8988T (cell line): ENCODE data around the gene UGGT1.
A peak's percentile ranks its signal among the peaks of the same experiment; 100 is the strongest.

Experiments used
- DNase-seq: peaks from one replicate; pipeline ENCODE4 v3.0.0; 2011

The UGGT1 gene

DNA sequence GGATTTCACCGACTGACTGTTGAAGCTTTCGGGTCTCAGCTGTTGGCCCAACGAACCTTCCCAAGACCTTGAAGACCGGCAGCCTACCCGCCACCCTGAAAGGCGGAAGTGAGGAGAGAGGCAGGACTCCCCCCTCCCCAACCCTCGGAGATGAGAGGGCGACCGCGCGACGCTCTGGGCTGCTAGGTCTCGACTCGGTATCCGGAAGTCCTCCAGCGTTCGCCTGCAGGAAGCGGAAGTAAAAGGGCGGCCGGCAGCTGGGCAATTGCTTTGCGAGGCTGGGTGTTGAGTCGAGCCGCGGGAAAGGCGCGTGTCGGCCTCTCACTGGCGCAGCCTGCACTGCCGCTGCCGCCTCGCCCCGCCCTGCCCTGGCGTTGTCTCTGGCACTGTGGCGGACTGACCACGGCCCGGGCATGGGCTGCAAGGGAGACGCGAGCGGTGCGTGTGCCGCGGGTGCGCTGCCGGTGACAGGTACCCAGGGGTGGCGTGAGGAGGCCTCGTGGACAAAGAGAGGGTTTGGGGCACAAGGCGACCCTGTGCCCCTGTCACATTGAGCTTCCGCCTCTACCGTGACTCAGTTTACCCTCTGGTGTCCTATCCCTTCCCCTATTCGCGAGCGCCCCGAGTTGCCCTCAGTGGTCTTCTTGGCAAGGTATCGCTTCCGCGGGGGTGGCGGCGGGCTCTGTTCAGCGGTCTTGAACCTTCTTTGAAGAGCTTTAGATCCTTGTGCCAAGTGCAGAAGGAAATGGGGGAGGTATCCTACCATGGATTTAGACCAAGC, at the start of gene UGGT1:
TSS of gene UGGT1 (plus strand) at position 256 of the 781 bp plus-strand sequence. CDS start at position 414, 158 bp downstream.
- DNase-seq, result peak; percentile 68

DNA sequence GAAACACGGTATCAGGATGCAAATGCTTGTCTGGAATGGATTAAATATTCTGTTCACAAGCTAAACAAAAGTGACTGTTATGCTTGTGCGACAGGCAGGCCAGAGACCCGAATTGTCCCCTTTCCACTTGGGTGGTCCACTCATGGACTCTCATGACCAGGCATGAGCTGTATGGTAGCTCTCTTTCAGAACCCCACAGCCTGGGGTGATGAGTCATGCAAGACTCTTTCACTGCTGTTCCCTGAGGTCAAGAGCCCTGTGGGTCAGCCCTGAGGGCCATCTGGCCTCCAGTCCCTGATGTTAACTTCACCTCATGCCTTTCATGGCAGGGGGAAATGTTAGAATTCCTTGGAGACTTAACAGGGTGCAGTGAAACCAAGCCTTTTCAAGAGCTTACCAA, 49.4 kb upstream of the UGGT1 start:
- no peak for DNase-seq

- DNase-seq, result no peak
These were observed 48.0 kb upstream of the UGGT1 start for GRCh38 chr2:128043041-128043440.

DNA sequence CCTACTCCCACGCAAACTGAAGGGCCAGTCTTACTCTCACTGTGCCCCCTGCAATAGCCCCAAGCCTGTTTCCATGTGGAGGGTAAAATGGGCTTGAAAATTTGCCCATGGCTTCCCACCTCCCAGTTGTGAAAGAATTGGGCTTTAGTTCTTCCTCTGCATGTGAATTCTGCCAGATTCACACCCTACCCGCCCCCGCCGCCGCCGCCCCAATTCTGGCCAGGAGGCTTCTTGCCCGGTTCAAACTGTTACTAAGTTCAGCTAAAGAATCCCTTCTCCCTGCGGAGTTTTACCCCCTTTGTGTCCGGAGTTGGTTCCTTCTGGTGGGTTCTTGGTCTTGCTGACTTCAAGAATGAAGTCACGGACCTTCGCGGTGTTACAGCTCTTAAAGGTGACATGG, 37.7 kb upstream of the UGGT1 start:
- no peak for DNase-seq

DNA sequence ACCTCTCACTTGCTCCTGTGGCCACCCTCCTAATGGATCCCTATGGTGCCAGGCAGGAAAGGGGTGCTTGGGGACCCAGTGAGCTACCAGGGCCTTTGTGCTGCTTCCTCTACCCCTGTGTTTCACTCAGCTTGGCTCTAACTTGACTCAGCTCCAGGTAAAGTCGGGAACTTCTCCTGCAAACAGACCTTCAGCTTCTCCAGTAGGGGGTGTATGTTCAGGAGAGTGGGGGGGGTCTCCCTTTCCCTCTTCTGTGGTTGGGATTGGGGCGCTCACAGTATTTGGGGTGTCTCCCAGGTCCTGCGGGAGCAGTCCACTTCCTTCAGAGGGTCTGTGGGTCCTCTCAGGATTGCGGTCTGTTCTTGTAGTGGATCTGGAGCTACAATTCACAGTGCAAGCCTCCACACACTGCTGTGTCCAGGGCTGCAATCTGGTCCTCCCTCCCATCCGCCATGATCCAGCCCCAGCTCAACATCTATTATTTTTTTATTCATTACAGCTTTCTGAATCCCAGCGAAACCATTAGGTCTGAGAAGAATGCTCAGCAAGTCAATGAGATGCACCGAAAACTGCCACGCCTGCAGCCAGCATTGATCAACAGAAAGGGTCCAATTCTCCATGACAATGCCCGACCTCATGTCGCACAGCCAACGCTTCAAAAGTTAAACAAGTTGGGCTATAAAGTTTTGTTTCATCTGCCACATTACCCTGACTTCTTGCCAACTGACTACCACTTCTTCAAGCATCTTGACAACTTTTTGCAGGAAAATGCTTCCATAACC, 36.7 kb upstream of the UGGT1 start:
- DNase-seq, result no peak

GRCh38 chr2:128057334-128057733, 33.7 kb upstream of the UGGT1 start:
- DNase-seq, result no peak

GRCh38 chr2:128058114-128058513, 32.9 kb upstream of the UGGT1 start:
- DNase-seq, result no peak

- DNase-seq, result no peak
These were observed 28.4 kb upstream of the UGGT1 start for GRCh38 chr2:128062571-128062970.

GRCh38 chr2:128064353-128064752, 26.6 kb upstream of the UGGT1 start:
- no peak for DNase-seq

DNA sequence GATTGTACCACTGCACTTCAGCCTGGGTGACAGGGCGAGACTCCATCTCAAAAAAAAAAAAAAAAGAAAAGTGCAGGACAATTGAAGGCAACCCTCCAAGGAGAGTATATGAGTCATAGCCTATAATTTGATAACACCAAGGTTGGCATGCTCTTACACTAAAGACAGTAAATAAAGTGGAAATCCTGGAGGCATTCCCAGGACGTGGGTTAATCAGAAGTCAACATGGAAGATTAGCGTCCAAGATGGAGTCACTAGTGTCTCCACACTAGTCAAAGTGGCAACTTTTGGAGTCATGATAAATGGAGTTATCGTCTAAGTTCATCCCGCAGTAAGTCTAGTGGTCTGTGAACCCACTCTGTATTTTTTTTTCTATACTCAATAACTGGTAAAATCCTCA, 21.2 kb upstream of the UGGT1 start:
- DNase-seq, result no peak

DNA sequence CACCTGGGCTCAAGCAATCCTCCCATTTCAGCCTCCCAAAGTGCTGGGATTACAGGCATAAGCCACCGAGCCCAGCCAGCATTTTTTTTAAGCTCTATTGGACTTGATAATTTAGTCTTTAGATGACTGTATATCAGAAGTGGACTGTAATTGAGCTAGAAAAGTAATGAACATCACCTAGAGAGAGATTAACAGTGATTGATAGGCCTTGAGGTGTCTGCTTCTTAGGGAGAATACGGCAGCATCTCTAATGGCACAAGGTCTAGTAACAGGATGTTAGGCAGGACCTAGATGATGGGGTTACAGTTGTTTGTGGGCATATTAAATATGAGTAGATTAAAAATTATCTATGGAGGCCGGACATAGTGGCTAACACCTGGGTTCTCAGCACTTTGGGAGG, 17.7 kb upstream of the UGGT1 start:
- no peak for DNase-seq

DNA sequence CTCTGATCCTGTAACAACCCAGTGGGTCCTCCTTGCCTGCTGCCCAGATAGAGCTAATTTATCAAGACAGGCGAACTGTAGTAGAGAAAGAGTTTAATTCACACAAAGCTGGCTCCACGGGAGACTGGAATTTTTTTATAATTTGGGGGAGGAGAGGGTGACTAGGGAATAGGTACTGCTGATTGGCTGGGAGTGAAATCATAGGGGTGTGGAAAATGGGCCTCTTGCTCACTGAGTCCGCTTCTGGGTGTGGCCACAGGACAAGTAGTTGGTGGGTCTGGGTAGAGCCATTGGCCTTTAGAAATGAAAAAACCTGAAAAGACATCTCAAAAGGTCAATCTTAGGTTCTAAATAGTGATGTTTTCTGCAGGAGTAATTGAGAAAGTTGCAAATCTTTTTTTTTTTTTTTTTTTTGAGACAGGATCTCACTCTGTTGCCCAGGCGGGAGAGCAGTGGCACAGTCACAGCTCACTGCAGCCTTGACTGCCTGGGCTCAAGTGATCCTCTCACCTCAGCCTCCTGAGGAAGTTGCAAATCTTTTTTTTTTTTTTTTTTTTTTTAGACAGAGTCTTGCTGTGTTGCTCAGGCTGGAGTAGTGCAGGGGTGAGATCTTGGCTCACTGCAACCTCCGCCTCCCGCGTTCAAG, 14.4 kb upstream of the UGGT1 start:
- no peak for DNase-seq

- DNase-seq, result no peak
These were observed 6.2 kb upstream of the UGGT1 start for GRCh38 chr2:128084757-128085156.

GRCh38 chr2:128086244-128086643, 4.8 kb upstream of the UGGT1 start:
- DNase-seq, result no peak

DNA sequence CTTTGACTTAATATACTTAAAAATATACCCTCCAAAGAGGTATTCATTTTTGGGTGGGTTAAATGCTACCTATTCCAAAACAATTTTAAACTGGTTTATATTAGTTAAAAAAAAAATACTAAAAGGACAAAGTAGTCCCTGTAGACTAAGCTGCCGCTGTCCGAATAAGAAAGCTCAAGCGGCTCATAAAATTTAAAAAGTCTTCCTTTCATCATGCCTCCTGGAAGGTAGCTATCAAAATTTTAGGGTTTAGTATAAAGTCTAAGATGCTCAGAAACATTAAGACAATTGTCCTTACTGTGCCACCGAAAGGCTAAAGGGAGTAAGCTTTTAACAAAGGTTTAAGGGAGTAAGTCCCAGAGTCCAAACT, 440 bp upstream of the UGGT1 start:
- no peak for DNase-seq

GRCh38 chr2:128091726-128092080, 703 bp downstream of the UGGT1 start:
- no peak for DNase-seq

- DNase-seq, result no peak
These were observed 1.7 kb downstream of the UGGT1 start for GRCh38 chr2:128092656-128093055.

GRCh38 chr2:128093762-128094161, 2.8 kb downstream of the UGGT1 start:
- no peak for DNase-seq

- no peak for DNase-seq
These were observed 4.2 kb downstream of the UGGT1 start for GRCh38 chr2:128095201-128095600.

GRCh38 chr2:128103407-128103806, 12.4 kb downstream of the UGGT1 start:
- no peak for DNase-seq

DNA sequence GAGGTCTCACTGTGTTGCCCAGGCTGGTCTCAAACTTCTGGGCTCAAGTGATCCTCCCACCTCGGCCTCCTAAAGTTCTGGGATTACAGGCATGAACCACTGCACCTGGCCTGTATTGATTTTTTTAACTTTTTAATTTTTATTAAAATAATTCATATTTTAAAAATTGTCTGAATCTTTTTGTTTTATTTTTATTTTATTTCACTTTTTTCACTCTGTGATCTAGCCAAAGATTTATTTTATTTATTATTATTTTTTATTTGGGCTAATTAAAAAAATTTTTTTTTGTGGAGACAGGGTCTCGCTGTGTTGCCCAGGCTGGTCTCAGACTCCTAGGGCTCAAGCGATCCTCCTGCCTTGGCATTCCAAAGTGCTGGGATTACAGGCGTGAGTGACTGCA, 14.1 kb downstream of the UGGT1 start:
- DNase-seq, result no peak

DNA sequence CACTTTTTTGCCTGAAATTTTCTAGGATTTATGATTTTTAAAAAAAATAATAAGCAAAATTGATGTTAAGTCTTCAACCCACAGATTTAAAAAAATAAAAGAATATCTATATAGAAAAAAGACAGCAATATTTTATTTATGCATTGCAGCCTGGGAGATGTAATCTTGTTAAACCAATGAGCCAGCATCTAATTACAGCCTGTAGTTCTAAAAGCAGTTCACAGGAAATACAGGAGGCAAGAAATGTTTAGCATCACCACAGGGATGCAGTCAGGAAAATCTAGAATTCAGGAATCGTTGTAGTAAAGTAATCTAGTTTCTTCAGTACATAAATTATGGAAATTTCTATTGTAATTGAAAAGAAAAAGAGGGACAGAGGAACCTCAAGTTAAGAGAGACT, 17.2 kb downstream of the UGGT1 start:
- DNase-seq, result no peak

GRCh38 chr2:128109243-128109642, 18.2 kb downstream of the UGGT1 start:
- DNase-seq, result no peak
